CD4-positive, CD25-positive, alpha-beta regulatory T cell (primary cell): ENCODE results near the gene ABLIM3. TPM values are rescaled to one million over a fixed set of nuclear protein-coding genes. Genes with fewer than 3 reads are reported as not detected.

Source experiments
- ATAC-seq, 2 donors: fragments of 150-1000 bp; cut with Tn5 transposase; one replicate each; pipeline ENCODE4 v1.10.0; 2021; ENCODE audit warnings: low read depth in 2 of 2, moderate number of reproducible peaks in 2 of 2, moderate library complexity in 1 of 2
- DNase-seq, 3 donors: peaks; one replicate each; pipeline versions ENCODE4 v3.0.0 to v3.0.0-alpha.2; 2012 to 2022; ENCODE audit warnings: mixed read lengths in 1 of 3
- H3K27ac ChIP-seq: one replicate; pipeline ENCODE4 v1.7.0; 2013; ENCODE audit warnings: mild to moderate bottlenecking, low read length; ENCODE audit not compliant: insufficient read depth, poor library complexity, severe bottlenecking
- H3K27me3 ChIP-seq: one replicate; pipeline ENCODE4 v1.7.0; 2013; ENCODE audit warnings: low read length; ENCODE audit not compliant: control insufficient read depth, insufficient read depth
- H3K36me3 ChIP-seq: one replicate; pipeline ENCODE4 v1.7.0; 2013; ENCODE audit warnings: mild to moderate bottlenecking, low read length, moderate library complexity; ENCODE audit not compliant: control insufficient read depth, insufficient read depth
- H3K4me1 ChIP-seq: 2 replicates; pipeline ENCODE4 v1.7.0; 2013; ENCODE audit warnings: mild to moderate bottlenecking, low read length; ENCODE audit not compliant: insufficient read depth, control insufficient read depth, poor library complexity, severe bottlenecking
- H3K4me3 ChIP-seq: one replicate; pipeline ENCODE4 v1.7.0; 2013; ENCODE audit warnings: low read depth, mild to moderate bottlenecking, low read length, moderate library complexity
- H3K9me3 ChIP-seq, 2 experiments: 1 replicate in 1 of 2; 2 replicates in 1 of 2; pipeline ENCODE4 v1.7.0; 2013; ENCODE audit warnings: low read length in 2 of 2, mild to moderate bottlenecking in 1 of 2, moderate library complexity in 1 of 2; ENCODE audit not compliant: control insufficient read depth in 2 of 2
- H3K27ac Mint-ChIP-seq, 3 donors: one replicate each; pipeline ENCODE4 v1.8.0; 2020 to 2022; ENCODE audit warnings: mild to moderate bottlenecking in 3 of 3, mixed read lengths in 3 of 3, moderate library complexity in 2 of 3
- H3K27me3 Mint-ChIP-seq: one replicate; pipeline ENCODE4 v1.8.0; 2022; ENCODE audit warnings: mild to moderate bottlenecking, mixed read lengths
- H3K36me3 Mint-ChIP-seq: one replicate; pipeline ENCODE4 v1.8.0; 2020; ENCODE audit warnings: mixed read lengths
- H3K4me1 Mint-ChIP-seq, 4 donors: one replicate each; pipeline ENCODE4 v1.8.0; 2020 to 2022; ENCODE audit warnings: mixed read lengths in 4 of 4, mild to moderate bottlenecking in 1 of 4
- H3K4me3 Mint-ChIP-seq, 4 donors: one replicate each; pipeline ENCODE4 v1.8.0; 2020 to 2022; ENCODE audit warnings: mild to moderate bottlenecking in 4 of 4, mixed read lengths in 4 of 4, moderate library complexity in 3 of 4
- H3K9me3 Mint-ChIP-seq, 7 donors: one replicate each; pipeline ENCODE4 v1.8.0; 2020 to 2022; ENCODE audit warnings: mixed read lengths in 7 of 7, mild to moderate bottlenecking in 3 of 7, moderate library complexity in 2 of 7
- polyA plus RNA-seq, 4 donors: library from polyadenylated mRNA; unstranded; fragments of 300-500 nt; fragmentation: Illumina TruSeq; gene quantifications; one replicate each; pipeline ENCODE4 v1.2.3, GENCODE V29; 2021
- total RNA-seq: library from RNA; stranded (reverse); gene quantifications from one replicate; pipeline ENCODE4 v1.2.3, GENCODE V29; 2022

The ABLIM3 gene
- total and polyA plus RNA-seq, 5 donors from 2014 or later, result 0.29 to 1.8 (median 0.44) TPM; not detected in 2

DNA sequence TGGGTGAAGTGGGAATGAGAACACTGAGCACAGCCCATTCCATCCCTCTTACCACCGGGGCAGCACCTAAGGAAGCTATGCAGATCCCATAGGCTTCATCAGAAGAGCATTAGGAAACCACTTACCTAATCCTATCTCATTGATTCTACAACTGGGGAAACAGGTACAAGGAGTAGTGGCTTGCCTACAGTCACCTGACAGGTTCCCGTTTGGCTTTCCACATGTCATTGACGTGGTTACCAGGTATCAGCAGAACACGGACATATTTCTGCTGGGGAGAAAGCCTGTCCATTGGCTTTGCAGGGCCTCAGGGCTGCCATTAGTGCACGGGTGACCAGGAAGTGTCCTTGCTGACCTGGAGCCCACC lies 141.7 kb downstream of the ABLIM3 start:
- Mint-ChIP-seq H3K9me3 (peaks cover 0 to 2% (median 0%) of the 10 kb centered on the region in 7 donors), H3K27ac (no peak overlapping the region), H3K36me3 (no peaks in the 10 kb centered on the region), H3K4me3 (no peak overlapping the region), H3K4me1 (no peaks in the 10 kb centered on the region), H3K27me3 (peaks cover 20% of the 10 kb centered on the region)
- Histone ChIP-seq H3K4me1 (no peaks in the 10 kb centered on the region), H3K27ac (no peak overlapping the region), H3K27me3 (peaks cover 13% of the 10 kb centered on the region), H3K4me3 (no peak overlapping the region), H3K9me3 (no peaks in the 10 kb centered on the region), H3K36me3 (no peaks in the 10 kb centered on the region)
- ATAC-seq (no peak), DNase-seq (no peak)

GRCh38 chr5:149283626-149284480 lies 142.6 kb downstream of the ABLIM3 start:
- H3K36me3 ChIP-seq, result no peaks in the 10 kb centered on the region
- H3K27ac Mint-ChIP-seq, result no peak overlapping the region
- H3K4me3 Mint-ChIP-seq, result no peak overlapping the region
- H3K9me3 Mint-ChIP-seq, result peaks cover 0 to 2% (median 0%) of the 10 kb centered on the region in 7 donors
- no peaks in the 10 kb centered on the region for H3K9me3 ChIP-seq
- no peaks in the 10 kb centered on the region for H3K4me1 Mint-ChIP-seq
- H3K4me3 ChIP-seq, result no peak overlapping the region
- H3K4me1 ChIP-seq, result no peaks in the 10 kb centered on the region
- peaks cover 12% of the 10 kb centered on the region for H3K27me3 Mint-ChIP-seq
- H3K27me3 ChIP-seq, result peaks cover 13% of the 10 kb centered on the region
- DNase-seq (no peak), ATAC-seq (no peak)
- no peaks in the 10 kb centered on the region for H3K36me3 Mint-ChIP-seq
- H3K27ac ChIP-seq, result no peak overlapping the region

DNA sequence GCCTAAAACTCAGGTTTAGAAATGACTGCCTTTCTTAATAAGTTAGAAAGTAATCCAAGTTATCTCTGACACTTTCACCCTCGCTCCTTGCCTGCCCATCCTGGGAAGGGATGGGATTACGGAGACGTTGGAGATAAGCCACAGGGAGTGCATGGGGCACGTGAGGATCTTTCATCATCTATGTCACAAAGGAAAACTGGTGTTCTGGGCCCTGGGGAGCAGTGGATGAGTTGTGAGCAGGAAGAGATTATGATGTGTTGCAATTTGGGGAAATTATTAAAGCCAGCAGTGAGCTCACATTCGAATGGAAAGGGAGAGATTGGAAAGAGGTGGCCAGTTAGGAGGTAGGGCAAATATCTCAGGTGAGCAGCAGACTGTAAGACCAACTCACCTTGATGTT lies 143.2 kb downstream of the ABLIM3 start:
- ATAC-seq (no peak), DNase-seq (no peak)
- Histone ChIP-seq H3K27me3 (peaks cover 13% of the 10 kb centered on the region), H3K36me3 (no peaks in the 10 kb centered on the region), H3K9me3 (no peaks in the 10 kb centered on the region), H3K27ac (no peak overlapping the region), H3K4me3 (no peak overlapping the region), H3K4me1 (no peaks in the 10 kb centered on the region)
- peaks cover 9% of the 10 kb centered on the region for H3K27me3 Mint-ChIP-seq
- H3K4me3 Mint-ChIP-seq, result no peak overlapping the region
- no peaks in the 10 kb centered on the region for H3K4me1 Mint-ChIP-seq
- peaks cover 0 to 2% (median 0%) of the 10 kb centered on the region in 7 donors for H3K9me3 Mint-ChIP-seq
- no peaks in the 10 kb centered on the region for H3K36me3 Mint-ChIP-seq
- H3K27ac Mint-ChIP-seq, result no peak overlapping the region

- Histone ChIP-seq H3K36me3 (no peaks in the 10 kb centered on the region), H3K27me3 (peaks cover 7% of the 10 kb centered on the region), H3K4me3 (no peak overlapping the region), H3K4me1 (no peaks in the 10 kb centered on the region), H3K9me3 (no peaks in the 10 kb centered on the region), H3K27ac (no peak overlapping the region)
- Mint-ChIP-seq H3K36me3 (no peaks in the 10 kb centered on the region), H3K9me3 (peaks cover 0 to 2% (median 0%) of the 10 kb centered on the region in 7 donors), H3K4me1 (no peaks in the 10 kb centered on the region), H3K4me3 (no peak overlapping the region), H3K27ac (peak overlapping the region in 1 of 3 donors; percentile 30), H3K27me3 (peaks cover 5% of the 10 kb centered on the region)
- DNase-seq (no peak), ATAC-seq (no peak)
Measured at GRCh38 chr5:149285153-149285552, 143.9 kb downstream of the ABLIM3 start.

- peaks cover 10% of the 10 kb centered on the region for H3K27me3 Mint-ChIP-seq
- H3K4me3 Mint-ChIP-seq, result no peak overlapping the region
- peaks cover 0 to 1% (median 0%) of the 10 kb centered on the region in 7 donors for H3K9me3 Mint-ChIP-seq
- ATAC-seq, result no peak
- H3K27ac Mint-ChIP-seq, result no peak overlapping the region
- Histone ChIP-seq H3K4me1 (no peaks in the 10 kb centered on the region), H3K4me3 (no peak overlapping the region), H3K36me3 (no peaks in the 10 kb centered on the region), H3K9me3 (no peaks in the 10 kb centered on the region), H3K27ac (no peak overlapping the region), H3K27me3 (no peaks in the 10 kb centered on the region)
- no peak for DNase-seq
- no peaks in the 10 kb centered on the region for H3K4me1 Mint-ChIP-seq
- no peaks in the 10 kb centered on the region for H3K36me3 Mint-ChIP-seq
Measured at GRCh38 chr5:149288436-149288835, 147.1 kb downstream of the ABLIM3 start.

GRCh38 chr5:149289301-149289700 lies 148.0 kb downstream of the ABLIM3 start:
- Mint-ChIP-seq H3K27me3 (peaks cover 10% of the 10 kb centered on the region), H3K9me3 (peaks cover 0 to 1% (median 0%) of the 10 kb centered on the region in 7 donors), H3K36me3 (no peaks in the 10 kb centered on the region), H3K4me3 (no peak overlapping the region), H3K4me1 (no peaks in the 10 kb centered on the region), H3K27ac (no peak overlapping the region)
- no peak overlapping the region for H3K4me3 ChIP-seq
- no peaks in the 10 kb centered on the region for H3K36me3 ChIP-seq
- ATAC-seq, result no peak
- H3K27me3 ChIP-seq, result peaks cover 3% of the 10 kb centered on the region
- no peak for DNase-seq
- H3K27ac ChIP-seq, result no peak overlapping the region
- no peaks in the 10 kb centered on the region for H3K9me3 ChIP-seq
- H3K4me1 ChIP-seq, result no peaks in the 10 kb centered on the region

DNA sequence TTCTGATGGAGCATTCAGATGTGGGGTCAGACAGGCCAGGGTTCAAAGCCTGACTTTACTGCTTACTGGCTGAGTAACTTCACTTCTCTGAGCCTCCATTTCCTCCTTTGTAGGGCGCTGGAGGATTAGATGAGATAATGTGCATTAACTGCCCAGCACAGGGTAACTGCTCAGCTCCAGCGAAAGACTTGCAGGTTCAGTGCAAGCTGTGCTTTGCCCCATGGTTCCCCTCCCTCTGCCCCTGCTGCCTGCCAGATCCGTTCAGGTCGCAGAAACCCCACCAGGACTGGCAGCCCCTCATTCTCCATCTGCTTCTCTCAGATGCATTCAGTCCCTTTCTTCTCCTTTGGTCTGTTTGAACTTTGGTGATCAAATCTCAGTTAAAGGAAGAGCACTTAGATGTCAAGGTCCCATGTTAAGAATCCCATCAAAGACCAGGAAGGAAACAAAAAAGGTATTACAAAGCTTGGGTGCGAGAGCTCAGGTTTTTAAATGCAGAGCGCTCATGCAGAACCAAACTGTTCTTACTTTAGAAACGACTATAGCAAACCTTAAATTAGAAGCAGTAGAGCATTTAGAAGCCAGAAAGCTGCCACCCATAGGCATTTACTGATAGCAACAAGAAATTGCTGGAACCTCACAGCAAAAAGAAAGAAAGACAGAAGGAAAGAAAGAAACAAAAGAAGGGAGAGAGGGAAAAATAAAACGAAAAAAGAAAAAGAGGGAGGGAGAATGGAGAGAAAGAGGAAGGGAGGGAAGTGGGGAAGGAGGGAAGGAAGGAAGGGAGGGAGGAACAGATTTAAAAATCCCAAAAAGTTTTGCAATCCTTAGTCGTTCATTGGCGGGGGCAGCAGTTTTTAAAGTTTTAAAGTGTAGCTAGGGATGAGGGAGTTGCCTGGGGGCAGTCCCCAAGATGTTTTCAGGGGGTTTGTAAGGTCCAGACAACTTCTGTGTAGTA lies 153.9 kb downstream of the ABLIM3 start:
- Mint-ChIP-seq H3K36me3 (no peaks in the 10 kb centered on the region), H3K4me1 (peaks cover 0 to 14% (median 2%) of the 10 kb centered on the region in 4 donors), H3K9me3 (no peaks in the 10 kb centered on the region), H3K27ac (peak overlapping the region in 1 of 3 donors; percentile 8), H3K27me3 (peaks cover 28% of the 10 kb centered on the region), H3K4me3 (peak overlapping the region in 1 of 4 donors; percentile 13)
- Histone ChIP-seq H3K4me3 (no peak overlapping the region), H3K27ac (no peak overlapping the region), H3K27me3 (peaks cover 5% of the 10 kb centered on the region), H3K36me3 (no peaks in the 10 kb centered on the region), H3K4me1 (no peaks in the 10 kb centered on the region), H3K9me3 (no peaks in the 10 kb centered on the region)
- no peak for ATAC-seq
- DNase-seq, result no peak
